HG02759 (cell line): ENCODE results near the gene ARVCF.
A peak's percentile ranks its signal among the peaks of the same experiment; 100 is the strongest.

Source experiments
- ATAC-seq: cut with Tn5 transposase; IDR thresholded peaks from one replicate; pipeline ENCODE4 v1.9.1; 2021; ENCODE audit warnings: mild to moderate bottlenecking, moderate library complexity; ENCODE audit not compliant: unreplicated experiment

ARVCF gene

GRCh38 chr22:19987394-19988306 is 29.0 kb downstream of the ARVCF start:
- ATAC-seq, result no peak

GRCh38 chr22:19986410-19987341 is 29.9 kb downstream of the ARVCF start:
- ATAC-seq, result peak; percentile 61

- ATAC-seq, result no peak
Measured at GRCh38 chr22:19986011-19986409, 30.6 kb downstream of the ARVCF start.

- ATAC-seq, result no peak
Measured at GRCh38 chr22:19984851-19985811, 31.5 kb downstream of the ARVCF start.

- no peak for ATAC-seq
Measured at GRCh38 chr22:19984201-19984753, 32.3 kb downstream of the ARVCF start.

GRCh38 chr22:19983741-19984140 is 32.9 kb downstream of the ARVCF start:
- ATAC-seq, result no peak

- ATAC-seq, result no peak
Measured at GRCh38 chr22:19982991-19983578, 33.5 kb downstream of the ARVCF start.

GRCh38 chr22:19981961-19982920 is 34.4 kb downstream of the ARVCF start:
- ATAC-seq, result no peak

- no peak for ATAC-seq
Measured at GRCh38 chr22:19981171-19981960, 35.3 kb downstream of the ARVCF start.

GRCh38 chr22:19980766-19981165 is 35.9 kb downstream of the ARVCF start:
- ATAC-seq, result no peak

- ATAC-seq, result no peak
Measured at GRCh38 chr22:19979712-19980493, 36.7 kb downstream of the ARVCF start.

- no peak for ATAC-seq
Measured at GRCh38 chr22:19978748-19979147, 37.9 kb downstream of the ARVCF start.

- no peak for ATAC-seq
Measured at GRCh38 chr22:19977296-19978243, 39.1 kb downstream of the ARVCF start.

- ATAC-seq, result no peak
Measured at GRCh38 chr22:19976671-19977070, 40.0 kb downstream of the ARVCF start.

- no peak for ATAC-seq
Measured at GRCh38 chr22:19975707-19976035, 41.0 kb downstream of the ARVCF start.
